ENCODE data around the gene KRT13.

The KRT13 gene

GRCh38 chr17:41505007-41505808, at the start of gene KRT13:
KRT13 (minus strand) TSS chr17:41505612; CDS start chr17:41505550, 62 bp downstream.
- TF ChIP-seq CTCF (IDR thresholded peaks at IDR 0.05; ENCODE audit: control insufficient read depth, extremely low read depth, insufficient read depth) = no peak
- no peak for DNase-seq (ENCODE audit: low read depth)
- no peak within 1 kb of the TSS for H3K4me3 ChIP-seq (ENCODE audit: low read depth, low read length)

GRCh38 chr17:41553987-41554680, 48.7 kb upstream of the KRT13 start:
- TF ChIP-seq CTCF (IDR thresholded peaks at IDR 0.05; ENCODE audit: control insufficient read depth, extremely low read depth, insufficient read depth) = no peak
- no peak overlapping the region for H3K4me3 ChIP-seq (ENCODE audit: low read depth, low read length)

GRCh38 chr17:41553176-41553575, 47.8 kb upstream of the KRT13 start:
- no peak overlapping the region for H3K4me3 ChIP-seq (ENCODE audit: low read depth, low read length)
- no peak for DNase-seq (ENCODE audit: low read depth)
- TF ChIP-seq CTCF (IDR thresholded peaks at IDR 0.05; ENCODE audit: control insufficient read depth, extremely low read depth, insufficient read depth) = no peak

More at GRCh38 chr17:41553987-41554680, 48.7 kb upstream of the KRT13 start:
- DNase-seq (ENCODE audit: low read depth) = no peak

GRCh38 chr17:41552455-41552854, 47.0 kb upstream of the KRT13 start:
- TF ChIP-seq CTCF (IDR thresholded peaks at IDR 0.05; ENCODE audit: control insufficient read depth, extremely low read depth, insufficient read depth) = no peak
- no peak for DNase-seq (ENCODE audit: low read depth)
- no peak overlapping the region for H3K4me3 ChIP-seq (ENCODE audit: low read depth, low read length)

- no peak for TF ChIP-seq CTCF (IDR thresholded peaks at IDR 0.05; ENCODE audit: control insufficient read depth, extremely low read depth, insufficient read depth)
- H3K4me3 ChIP-seq (ENCODE audit: low read depth, low read length) = no peak overlapping the region
- DNase-seq (ENCODE audit: low read depth) = no peak
Observed at GRCh38 chr17:41551365-41551764, 46.0 kb upstream of the KRT13 start.

- no peak for TF ChIP-seq CTCF (IDR thresholded peaks at IDR 0.05; ENCODE audit: control insufficient read depth, extremely low read depth, insufficient read depth)
- H3K4me3 ChIP-seq (ENCODE audit: low read depth, low read length) = no peak overlapping the region
- no peak for DNase-seq (ENCODE audit: low read depth)
Observed at GRCh38 chr17:41549596-41550039, 44.2 kb upstream of the KRT13 start.
